NCI-H345 treated with DMSO at 0.1 percent for 48 hours (cell line): Measurements from ENCODE around the gene ETV6.
A peak's percentile ranks its signal among the peaks of the same experiment; 100 is the strongest.

Experiments
- DNase-seq: peaks from one replicate; lab custom pipeline; 2025; ENCODE audit not compliant: unreplicated experiment; lab: John Stamatoyannopoulos, UW

The ETV6 gene

DNA sequence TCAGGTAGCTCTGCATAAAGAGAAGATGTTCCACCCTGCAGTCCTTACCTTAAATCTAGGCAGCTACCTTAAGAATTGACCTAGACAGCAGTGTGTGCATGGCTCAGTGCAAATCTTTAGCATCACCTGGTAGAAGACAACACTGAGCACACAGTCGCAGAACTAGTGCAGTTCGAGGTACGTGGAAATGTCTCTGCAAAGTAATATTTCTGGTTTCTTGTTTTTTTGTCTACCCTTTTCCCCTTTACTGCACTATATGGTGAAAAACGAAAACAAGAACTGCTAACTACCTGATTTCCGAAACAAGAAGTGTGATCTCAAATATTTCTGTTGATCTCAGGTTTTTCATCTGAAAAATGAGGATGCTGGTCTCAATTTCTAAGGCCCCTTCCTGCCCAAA, 82.5 kb downstream of the ETV6 start:
- DNase-seq, result no peak

DNA sequence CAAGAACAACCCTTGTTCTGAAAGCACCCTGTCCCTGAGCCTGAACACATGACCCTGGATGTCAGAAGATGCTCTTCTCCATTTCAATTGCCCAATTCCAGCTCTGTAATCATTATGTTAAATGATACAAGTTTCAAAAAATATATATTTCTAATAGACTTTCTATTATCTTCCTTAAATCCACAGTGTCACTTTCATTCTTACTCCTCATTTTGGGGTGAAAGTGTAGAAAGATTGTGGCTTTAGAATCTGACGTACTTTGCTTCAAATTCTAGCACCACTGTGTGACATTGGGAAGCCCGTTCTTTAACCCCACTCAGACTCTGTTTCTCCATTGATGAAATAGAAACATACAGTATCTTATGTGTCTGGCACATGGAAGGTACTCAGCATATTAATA, 83.2 kb downstream of the ETV6 start:
- no peak for DNase-seq

DNA sequence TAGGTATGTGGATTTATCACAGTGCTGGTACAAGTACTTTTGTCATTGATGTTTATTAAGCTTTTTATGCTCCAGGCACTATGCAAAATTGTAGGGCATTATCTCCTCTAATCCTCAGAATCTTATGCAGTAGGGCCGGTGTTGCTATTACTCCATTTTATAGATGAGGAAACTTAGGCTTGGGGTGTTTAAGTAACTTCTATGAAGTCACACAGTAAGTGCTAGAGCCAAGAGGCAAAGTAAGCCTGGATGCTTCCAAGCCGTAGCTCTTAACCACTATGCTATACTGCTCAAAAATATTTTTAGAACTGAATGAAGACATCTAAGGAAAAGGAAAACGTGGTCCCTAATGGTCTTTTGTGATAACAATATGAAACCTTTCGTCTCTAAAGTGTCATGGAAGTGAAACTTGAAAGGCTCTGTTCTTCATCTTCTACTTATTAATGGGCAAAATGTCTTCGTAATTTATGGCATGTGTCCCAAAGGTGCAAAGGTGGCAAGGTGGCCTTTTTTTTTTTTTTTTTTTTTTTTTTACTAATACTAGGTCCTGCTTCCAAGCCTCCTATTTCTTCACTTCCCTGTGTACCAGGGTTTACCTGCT, 85.2 kb downstream of the ETV6 start:
- DNase-seq, result no peak

DNA sequence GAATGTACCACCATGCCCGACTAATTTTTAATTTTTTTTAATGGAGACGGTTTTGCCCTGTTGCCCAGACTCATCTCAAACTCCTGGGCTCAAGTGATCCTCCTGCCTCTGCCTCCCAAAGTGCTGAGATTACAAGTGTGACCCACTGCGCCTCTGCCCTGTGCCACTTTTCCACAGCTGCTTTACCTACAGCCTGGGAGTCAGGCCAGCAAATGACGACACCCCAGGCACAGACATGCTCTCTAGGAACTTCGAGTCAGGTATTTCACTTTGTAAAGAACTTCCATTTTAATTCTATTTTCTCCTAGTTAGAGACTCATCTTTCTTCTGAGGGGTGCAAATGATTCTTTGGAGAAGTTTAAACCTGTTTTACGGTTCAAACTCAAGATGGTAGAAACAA, 89.0 kb downstream of the ETV6 start:
- DNase-seq, result no peak

DNA sequence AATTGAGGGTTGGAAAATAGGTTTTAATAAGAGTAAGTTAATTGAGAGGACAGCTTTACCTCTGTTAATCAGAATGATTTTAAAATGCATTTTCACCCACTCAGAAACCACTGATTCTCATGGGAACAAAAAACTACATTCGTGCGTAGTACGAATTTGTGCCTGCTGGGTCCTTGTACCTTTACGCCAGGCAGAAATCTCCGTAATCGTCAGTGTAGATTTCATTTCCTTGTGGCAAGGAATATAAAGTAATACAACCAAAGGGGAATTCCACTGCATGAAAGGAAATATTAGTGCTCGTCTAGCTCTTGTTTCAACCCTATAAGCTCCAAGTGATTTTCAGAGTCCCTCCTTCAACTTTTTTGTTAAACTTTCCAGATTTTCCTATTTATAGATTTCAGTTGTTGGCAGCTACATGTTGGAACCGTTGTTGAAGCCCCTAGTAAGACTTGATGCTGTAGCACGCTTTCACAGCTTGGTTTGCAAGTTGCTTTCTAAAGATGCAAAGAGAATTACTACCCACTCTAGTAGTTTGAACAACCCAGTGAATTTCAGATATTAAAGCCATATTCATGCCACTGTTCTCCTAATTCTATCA, 90.6 kb downstream of the ETV6 start:
- DNase-seq, result no peak

DNA sequence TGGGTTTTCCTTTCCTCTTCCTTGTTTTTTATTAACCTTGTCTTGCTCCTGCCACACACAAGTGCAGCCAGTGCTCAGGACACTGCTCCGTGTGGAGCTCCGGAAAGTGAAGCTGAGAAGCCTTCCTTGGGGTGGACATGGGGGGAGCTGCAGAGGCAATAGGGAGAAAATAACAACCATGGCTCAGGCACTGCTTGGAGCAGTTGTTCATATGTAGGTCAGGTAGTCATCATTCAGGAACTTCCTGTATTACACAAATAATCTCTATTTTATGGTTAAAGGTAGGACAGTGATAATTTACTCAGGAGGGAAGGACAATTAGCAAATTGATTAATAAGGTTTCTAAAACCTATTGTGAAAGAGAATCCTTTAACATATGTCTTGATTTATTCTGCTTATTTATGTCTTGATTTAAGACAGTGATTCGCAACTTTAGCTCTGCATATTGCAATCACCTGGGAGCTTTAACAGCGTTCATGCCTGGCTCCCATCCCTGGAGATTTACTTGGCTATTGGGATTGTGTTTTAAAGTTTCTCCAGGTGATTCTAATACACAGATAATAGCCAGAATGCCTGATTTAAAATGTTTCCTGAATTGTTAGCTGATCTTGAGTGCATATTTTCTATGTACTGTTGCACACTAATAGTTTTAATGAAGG, 92.1 kb downstream of the ETV6 start:
- no peak for DNase-seq

DNA sequence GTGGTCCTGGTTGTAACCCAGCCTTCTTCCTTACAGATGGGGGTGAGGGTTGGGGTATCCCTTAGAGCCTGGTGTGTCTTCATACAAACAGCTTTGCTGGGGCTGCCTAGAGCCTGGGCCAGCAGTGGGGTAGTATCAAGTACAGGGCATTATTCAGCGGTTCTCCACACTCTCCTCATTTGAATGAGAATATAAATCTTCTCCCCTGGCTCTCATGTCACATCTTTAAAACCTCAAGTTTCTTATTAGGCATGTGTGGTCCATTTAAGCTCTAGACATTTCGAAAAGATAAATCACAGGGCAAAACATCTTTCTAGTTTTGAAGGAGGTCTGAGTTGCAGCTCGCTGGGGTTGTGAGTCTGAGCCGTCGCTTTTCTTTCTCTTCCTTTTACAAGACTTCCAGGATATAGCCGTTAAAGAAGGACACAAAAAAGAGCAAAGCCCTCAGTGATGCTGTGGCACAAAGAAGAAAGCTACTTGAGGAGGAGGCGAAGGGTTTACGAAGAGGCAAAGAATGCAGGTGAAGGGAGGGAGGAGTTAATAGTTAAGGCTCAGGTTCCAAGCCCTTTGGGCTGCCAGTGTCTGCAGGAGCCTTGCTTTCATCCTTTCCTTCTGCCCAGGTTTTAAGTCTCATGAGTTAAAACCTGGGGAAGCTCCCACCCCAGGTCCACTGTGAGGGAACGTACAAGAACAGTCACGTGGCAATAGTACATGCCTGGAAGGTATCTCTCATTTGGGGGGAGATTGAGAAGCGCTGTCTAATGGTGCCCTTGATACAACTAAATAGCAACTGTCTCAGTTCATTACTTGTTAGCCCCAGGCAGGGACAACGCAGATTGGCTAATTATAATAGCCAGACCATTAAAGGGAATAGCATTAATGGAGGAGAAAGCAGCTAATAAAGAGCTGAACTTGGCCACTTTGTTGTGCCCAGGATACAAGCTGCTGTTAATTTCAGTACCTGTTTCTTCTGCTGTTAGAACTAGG, 94.2 kb downstream of the ETV6 start:
- DNase-seq, result no peak

DNA sequence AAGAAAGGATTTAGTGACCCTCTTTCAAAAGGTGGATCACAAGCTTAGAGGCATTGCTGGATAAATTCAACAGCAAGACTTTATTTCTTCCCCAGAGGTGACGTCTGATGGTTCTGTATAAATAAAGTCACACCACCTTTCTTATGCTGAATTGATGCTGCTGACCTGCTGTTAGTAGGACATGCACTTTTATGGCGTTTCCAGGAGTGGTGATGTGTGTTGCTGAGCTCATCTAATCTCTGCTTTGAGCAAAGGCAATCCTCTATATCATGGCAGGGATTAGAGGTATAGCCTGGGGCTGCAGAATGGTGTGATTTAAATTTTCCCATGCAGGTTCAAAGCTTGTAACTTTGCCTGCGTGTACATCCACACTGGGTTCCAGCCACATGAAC, 94.9 kb downstream of the ETV6 start:
- DNase-seq, result no peak

DNA sequence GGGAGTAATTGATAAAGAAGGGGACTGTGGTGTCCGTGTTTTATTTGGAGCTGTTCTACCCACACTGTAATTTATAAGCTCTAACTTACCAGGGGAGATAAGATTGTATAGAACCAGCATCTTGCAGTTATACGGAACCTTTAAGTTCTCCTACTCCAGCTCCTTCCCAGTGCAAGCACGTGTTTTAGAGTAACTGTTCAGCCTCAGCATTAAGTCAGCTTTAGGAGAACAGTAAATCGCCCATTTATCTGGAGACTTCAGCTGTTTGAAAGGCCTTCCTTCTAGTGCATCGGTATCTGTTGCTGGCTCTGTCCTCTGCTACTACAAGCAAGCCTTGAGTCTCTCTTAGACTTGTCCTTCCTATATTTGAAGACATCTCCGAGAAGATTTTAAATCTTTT, 95.6 kb downstream of the ETV6 start:
- DNase-seq, result no peak

DNA sequence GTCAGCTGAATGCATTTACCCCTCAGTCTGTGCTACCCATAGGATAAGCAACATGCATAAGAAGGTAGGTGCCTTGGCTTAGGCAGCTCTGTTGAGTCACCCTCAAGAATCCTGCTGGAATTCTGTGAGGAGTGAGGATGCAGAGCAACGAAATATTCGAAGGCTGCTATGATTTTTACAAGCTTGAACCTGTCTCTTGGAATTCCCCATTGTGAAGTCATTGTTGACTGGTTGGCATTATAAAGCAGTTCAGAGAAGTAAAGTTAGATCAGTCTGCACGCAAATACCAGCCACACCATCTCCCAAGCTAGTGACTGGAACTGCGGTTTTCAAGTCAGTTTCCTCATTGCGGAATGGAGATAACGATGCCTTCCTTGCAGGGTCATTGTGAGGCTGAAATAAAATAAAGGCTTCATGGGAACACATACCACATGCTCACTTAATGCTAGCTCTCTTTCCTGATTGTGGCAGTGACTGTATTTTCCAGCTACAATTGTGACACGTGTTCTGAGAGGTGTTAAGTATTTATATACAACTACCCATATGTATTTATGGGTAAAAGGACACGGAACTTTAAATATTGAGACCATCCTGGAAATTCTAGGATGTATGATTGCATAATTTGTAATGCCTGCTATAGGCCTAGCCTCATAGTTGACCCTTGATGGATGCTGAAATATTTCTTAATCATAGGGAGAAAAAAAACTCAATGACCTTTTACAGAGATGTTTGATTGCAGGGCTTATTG, 96.7 kb downstream of the ETV6 start:
- no peak for DNase-seq

DNA sequence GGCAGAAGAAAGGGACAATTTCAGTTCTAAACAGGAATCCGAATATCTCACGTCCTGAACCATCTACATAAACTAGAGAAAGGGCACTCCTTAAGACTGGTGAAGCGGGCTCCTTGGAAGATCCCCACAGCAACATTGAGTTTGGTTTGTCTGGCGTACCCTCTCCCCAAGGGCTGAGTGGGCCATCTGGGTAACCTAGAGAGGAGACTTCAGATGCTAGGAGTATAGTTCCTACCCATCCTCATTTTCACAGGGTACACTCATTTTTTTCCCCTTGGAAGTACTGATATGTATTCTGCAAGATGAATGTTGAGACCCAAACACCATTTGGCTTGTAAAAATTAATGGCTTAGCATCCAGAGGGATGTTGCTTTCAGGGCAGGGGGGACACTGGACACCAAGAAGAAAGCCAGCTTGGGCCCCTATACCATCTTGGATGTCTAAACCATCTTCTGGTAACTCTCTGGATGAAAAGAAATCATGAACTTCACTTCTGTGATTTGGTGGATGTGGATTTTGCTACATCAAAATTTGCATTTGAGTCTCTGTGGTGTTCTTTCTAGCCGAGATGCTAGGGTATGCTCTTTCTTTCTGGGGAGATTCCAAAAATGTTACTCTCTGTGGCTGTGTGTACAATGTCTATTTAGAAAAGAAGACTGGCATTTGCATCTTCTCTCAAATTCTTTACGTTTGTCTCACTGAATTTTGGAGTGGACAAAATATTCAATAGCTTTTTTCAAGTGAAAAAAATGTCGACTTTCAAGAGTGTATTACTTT, 97.7 kb downstream of the ETV6 start:
- DNase-seq, result no peak

DNA sequence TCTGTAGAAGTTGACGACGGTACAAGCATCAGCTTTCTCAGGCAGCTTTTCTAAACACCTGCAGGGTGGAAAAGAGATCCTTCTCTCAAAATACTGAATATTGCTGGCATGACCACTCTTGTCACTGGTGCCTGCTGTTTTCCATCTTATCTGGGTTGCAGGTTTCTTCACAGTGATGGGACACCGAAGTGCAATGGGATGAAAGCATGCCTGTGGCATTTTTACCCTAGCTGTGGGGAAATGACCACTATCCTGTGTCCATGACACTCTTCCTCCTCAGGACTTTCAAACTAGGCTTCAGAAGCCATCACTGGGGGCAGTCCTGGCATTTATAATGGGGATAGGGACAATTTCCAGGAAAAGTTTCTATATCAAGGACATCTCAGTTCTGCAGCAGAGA, 98.5 kb downstream of the ETV6 start:
- no peak for DNase-seq

DNA sequence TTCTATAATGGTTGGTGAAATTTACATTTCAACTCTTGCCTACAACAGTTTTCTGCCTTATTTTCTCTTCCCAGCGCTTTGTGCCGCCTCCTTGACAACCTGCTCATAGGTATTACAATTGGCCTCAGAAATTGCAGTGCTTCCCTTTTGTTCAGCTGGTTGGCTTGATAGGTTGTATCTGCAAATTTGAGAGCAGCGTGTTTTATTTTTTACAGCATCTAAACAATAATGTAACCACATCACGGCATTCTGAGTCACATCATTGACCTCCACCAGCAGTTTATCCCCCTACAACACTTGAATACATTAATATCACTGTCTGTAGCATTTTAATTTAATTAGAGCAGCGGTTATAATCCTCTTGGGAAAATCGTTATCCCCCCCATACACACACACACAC, 99.4 kb downstream of the ETV6 start:
- DNase-seq, result no peak

DNA sequence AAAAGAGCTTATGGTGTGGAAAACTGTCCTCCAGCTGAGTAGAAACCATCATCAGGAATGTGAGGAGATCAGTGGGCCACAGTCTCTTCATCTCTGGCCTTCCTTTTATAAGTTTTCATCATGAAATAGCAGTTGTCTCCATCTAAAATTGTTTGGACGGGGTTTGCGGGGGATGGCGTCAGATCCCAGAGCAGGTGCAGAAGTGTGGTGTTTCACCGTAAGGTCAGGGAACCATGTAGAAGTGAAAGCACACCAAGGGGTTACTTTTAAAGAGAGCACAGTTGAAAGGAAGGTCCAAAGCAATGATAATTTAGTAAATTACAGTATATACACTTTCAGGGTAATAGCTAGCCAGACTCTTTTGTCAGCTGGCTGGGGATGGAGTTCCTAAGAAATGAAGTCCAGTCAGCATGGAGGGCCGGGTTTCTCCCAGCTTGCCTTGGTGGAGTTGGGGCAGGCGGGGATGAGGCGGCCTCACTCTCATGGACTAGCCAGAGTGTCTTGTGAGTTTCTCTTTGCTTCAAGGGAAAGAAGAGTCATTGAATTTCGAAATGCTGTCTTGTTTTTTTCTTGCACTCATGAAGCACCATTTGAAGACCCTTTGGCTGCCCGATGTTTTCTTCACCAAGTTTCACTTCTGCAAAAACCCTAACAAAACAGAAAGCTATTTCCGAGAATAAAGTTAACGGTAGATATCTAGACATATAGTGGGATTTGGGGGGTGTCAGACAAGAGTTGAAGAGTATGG, 100.6 kb downstream of the ETV6 start:
- DNase-seq, result no peak

DNA sequence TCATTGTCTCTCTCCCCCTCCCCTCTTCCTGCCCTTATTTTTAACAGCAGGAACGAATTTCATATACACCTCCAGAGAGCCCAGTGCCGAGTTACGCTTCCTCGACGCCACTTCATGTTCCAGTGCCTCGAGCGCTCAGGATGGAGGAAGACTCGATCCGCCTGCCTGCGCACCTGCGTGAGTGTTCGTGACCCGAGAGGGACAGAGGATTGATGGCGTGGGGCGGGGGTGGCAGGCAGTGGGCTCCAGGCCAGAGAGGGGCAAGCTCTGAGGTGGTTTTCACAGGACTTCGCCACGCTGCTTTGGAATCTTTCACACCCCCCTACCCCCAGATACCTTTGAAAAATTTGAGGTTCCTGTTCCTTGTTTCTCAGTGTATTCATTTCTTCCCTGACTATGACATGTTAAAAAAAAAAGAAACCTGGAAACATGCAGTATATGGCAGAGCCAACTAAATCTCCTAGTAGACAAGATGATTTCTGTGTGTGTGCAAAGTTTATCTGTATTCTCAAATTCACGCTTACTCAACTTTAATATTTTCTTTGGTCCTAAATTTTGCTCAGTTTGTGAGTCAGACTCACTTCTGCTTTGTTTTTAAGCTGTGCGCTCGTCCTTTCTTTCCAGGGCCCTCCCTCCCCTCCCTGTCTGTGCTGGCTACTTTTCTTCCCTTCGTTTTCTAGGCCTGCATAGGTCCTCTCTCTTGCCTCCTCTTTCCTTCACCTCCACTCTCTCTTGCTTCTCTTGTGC, 103.1 kb downstream of the ETV6 start:
- no peak for DNase-seq

DNA sequence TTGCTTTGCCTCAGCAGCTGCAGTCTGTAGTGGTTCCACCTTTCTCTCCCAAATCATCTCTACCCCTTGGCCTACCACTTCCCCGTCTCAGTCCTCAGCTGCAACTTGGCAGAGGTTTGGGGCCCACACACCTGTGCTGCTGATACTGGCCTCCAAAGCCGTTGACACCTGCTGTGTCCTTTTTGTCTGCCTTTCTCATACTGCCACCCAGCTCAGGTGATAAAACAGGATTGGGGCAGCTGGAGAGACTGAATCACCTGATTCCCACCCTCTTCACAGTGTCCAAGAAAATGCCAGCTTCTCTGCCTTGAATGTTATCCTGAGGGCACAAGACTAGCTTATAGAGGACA, 103.7 kb downstream of the ETV6 start:
- peak; percentile 70 for DNase-seq

DNA sequence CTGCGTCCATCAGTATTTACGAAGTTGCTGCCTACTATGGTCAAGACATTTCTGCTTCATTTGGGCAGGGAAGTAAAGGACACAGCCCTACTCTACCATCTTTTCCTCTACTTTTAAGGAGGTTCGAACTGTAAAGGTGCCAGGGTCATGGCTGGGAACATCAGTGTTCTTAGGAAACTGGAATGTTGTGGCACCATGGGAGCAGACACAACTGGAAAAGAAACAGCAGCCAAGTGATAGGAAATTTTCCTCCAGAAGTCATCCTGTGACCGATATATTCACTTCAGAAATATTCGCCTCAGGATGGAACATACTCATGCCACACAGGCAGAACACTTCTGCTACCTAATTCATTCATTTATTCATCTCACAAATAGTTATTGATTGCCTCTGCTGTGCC, 104.4 kb downstream of the ETV6 start:
- no peak for DNase-seq

DNA sequence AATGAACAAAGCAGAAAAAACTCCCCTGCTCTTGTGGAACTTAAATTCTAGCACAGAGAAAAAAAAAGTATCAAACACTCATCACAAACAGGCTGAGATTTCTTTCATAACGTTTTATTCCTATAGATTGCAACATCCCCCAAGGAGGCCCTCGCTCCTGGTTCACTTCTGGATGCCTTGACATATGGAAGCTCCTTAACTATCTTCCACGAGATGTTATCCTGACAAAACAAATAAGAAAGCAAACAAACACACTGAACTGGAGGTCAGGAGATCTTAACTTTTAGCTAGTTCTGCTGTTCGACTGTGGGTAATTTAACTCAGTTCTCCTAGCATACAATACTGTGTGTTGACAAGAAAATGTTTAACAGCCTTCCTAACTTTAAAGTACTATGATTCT, 104.8 kb downstream of the ETV6 start:
- DNase-seq, result no peak
